Gastrocnemius medialis (tissue), 4 donors: ENCODE measurements around the gene DHX15.

ENCODE experiments used
- CTCF ChIP-seq, 5 experiments: fragments of 450-650 bp in 3 of 5; fragments of 200-600 bp in 2 of 5; sonication (generic) in 2 of 5; IDR thresholded peaks in 4 of 5; conservative IDR thresholded peaks in 1 of 5; 1 replicate in 4 of 5; 2 replicates in 1 of 5; pipeline ENCODE4 v1.5.1; 2016 to 2019; ENCODE audit warnings: antibody characterized with exemption in 5 of 5, mild to moderate bottlenecking in 3 of 5, moderate library complexity in 3 of 5
- POLR2A ChIP-seq, 2 donors: fragments of 450-650 bp; IDR thresholded peaks; one replicate each; pipeline ENCODE4 v1.6.1; 2017; ENCODE audit warnings: antibody characterized with exemption in 2 of 2, mild to moderate bottlenecking in 2 of 2, moderate library complexity in 2 of 2

GRCh38 chr4:24497221-24497620, 87.1 kb downstream of the DHX15 start:
- TF ChIP-seq CTCF (IDR thresholded peaks at IDR 0.05 in 4 of 5, conservative IDR thresholded peaks at IDR 0.05 in 1 of 5): no peak
- TF ChIP-seq POLR2A (IDR thresholded peaks at IDR 0.05): no peak
